ENCODE results near the gene NLRP8.

Gene NLRP8

GRCh38 chr19:55930996-55931515 lies 16.6 kb upstream of the NLRP8 start:
- H3K36me3 ChIP-seq (replicated peaks in 1 of 2; ENCODE audit: control insufficient read depth in 2 of 2, insufficient read depth in 2 of 2, low read length in 2 of 2): no peaks in the 10 kb centered on the region
- no peak overlapping the region for H3K18ac ChIP-seq (ENCODE audit: low read length)
- no peak overlapping the region for H3K4ac ChIP-seq (ENCODE audit: low read length)
- no peaks in the 10 kb centered on the region for H3K79me1 ChIP-seq (ENCODE audit: low read depth, low read length)
- H3K27me3 ChIP-seq (ENCODE audit: control insufficient read depth in 3 of 3, insufficient read depth in 3 of 3, low read depth in 1 of 3, low read length in 3 of 3): peaks cover 0 to 10% (median 0%) of the 10 kb centered on the region in 3 experiments
- H2BK15ac ChIP-seq (ENCODE audit: low read length): no peak overlapping the region
- H2AFZ ChIP-seq (ENCODE audit: low read length): no peak overlapping the region
- WGBS, 2 donors (ENCODE audit: extremely low coverage in 2 of 2, insufficient read length in 2 of 2, insufficient replicate concordance in 1 of 2): no CpG with 5 or more reads among the region's 14 CpGs
- no peak overlapping the region for H2BK5ac ChIP-seq (ENCODE audit: low read length)
- H4K91ac ChIP-seq (ENCODE audit: low read depth, low read length, poor library complexity): no peak overlapping the region
- H2BK12ac ChIP-seq (ENCODE audit: low read length): no peak overlapping the region
- H3K14ac ChIP-seq (ENCODE audit: low read length): no peak overlapping the region
- no peak overlapping the region for H3K4me3 ChIP-seq (ENCODE audit: low read length in 2 of 2)
- no peak overlapping the region for H2BK120ac ChIP-seq (ENCODE audit: low read depth, low read length)
- no peak overlapping the region for H3K23ac ChIP-seq (ENCODE audit: low read depth, low read length, poor library complexity)
- no peak overlapping the region for H4K8ac ChIP-seq (ENCODE audit: low read depth, low read length)
- H3K9ac ChIP-seq (ENCODE audit: low read depth, low read length, poor library complexity): no peak overlapping the region
- H3K9me3 ChIP-seq (replicated peaks in 1 of 2; ENCODE audit: control insufficient read depth in 2 of 2, insufficient read depth in 1 of 2, low read depth in 1 of 2, low read length in 2 of 2): peaks cover 0 to 34% of the 10 kb centered on the region in 2 donors
- H3K27ac ChIP-seq (replicated peaks; ENCODE audit: low read length): no peak overlapping the region
- no peaks in the 10 kb centered on the region for H3K4me1 ChIP-seq (ENCODE audit: control insufficient read depth in 2 of 2, insufficient read depth in 1 of 2, low read depth in 1 of 2, low read length in 2 of 2)
- DNase-seq (ENCODE audit: low spot score): no peak
- H2AK5ac ChIP-seq (ENCODE audit: low read depth, low read length): no peak overlapping the region
- no peak overlapping the region for H3K4me2 ChIP-seq (ENCODE audit: insufficient read depth, low read length, poor library complexity, severe bottlenecking)

- H2BK5ac ChIP-seq (ENCODE audit: low read length): no peak within 1 kb of the TSS
- no peak within 1 kb of the TSS for H3K9ac ChIP-seq (ENCODE audit: low read depth, low read length, poor library complexity)
- H3K27me3 ChIP-seq (ENCODE audit: control insufficient read depth in 3 of 3, insufficient read depth in 3 of 3, low read depth in 1 of 3, low read length in 3 of 3): peaks cover 0 to 10% (median 0%) of the 10 kb centered on the region in 3 experiments
- no peaks in the 10 kb centered on the region for H3K36me3 ChIP-seq (replicated peaks in 1 of 2; ENCODE audit: control insufficient read depth in 2 of 2, insufficient read depth in 2 of 2, low read length in 2 of 2)
- H3K4ac ChIP-seq (ENCODE audit: low read length): no peak within 1 kb of the TSS
- no peak within 1 kb of the TSS for H3K4me3 ChIP-seq (ENCODE audit: low read length in 2 of 2)
- DNase-seq (ENCODE audit: low spot score): no peak
- no peak within 1 kb of the TSS for H2AFZ ChIP-seq (ENCODE audit: low read length)
- no CpG with 5 or more reads among the region's 8 CpGs for WGBS, 2 donors (ENCODE audit: extremely low coverage in 2 of 2, insufficient read length in 2 of 2, insufficient replicate concordance in 1 of 2)
- no peak within 1 kb of the TSS for H4K8ac ChIP-seq (ENCODE audit: low read depth, low read length)
- H3K18ac ChIP-seq (ENCODE audit: low read length): no peak within 1 kb of the TSS
- no peak within 1 kb of the TSS for H2AK5ac ChIP-seq (ENCODE audit: low read depth, low read length)
- no peak within 1 kb of the TSS for H3K4me2 ChIP-seq (ENCODE audit: insufficient read depth, low read length, poor library complexity, severe bottlenecking)
- peaks cover 0 to 29% of the 10 kb centered on the region in 2 donors for H3K9me3 ChIP-seq (replicated peaks in 1 of 2; ENCODE audit: control insufficient read depth in 2 of 2, insufficient read depth in 1 of 2, low read depth in 1 of 2, low read length in 2 of 2)
- no peaks in the 10 kb centered on the region for H3K79me1 ChIP-seq (ENCODE audit: low read depth, low read length)
- no peak within 1 kb of the TSS for H2BK120ac ChIP-seq (ENCODE audit: low read depth, low read length)
- no peak within 1 kb of the TSS for H3K27ac ChIP-seq (replicated peaks; ENCODE audit: low read length)
- no peak within 1 kb of the TSS for H3K23ac ChIP-seq (ENCODE audit: low read depth, low read length, poor library complexity)
- H3K14ac ChIP-seq (ENCODE audit: low read length): no peak within 1 kb of the TSS
- H4K91ac ChIP-seq (ENCODE audit: low read depth, low read length, poor library complexity): no peak within 1 kb of the TSS
- no peak within 1 kb of the TSS for H2BK15ac ChIP-seq (ENCODE audit: low read length)
- H3K4me1 ChIP-seq (ENCODE audit: control insufficient read depth in 2 of 2, insufficient read depth in 1 of 2, low read depth in 1 of 2, low read length in 2 of 2): no peaks in the 10 kb centered on the region
- no peak within 1 kb of the TSS for H2BK12ac ChIP-seq (ENCODE audit: low read length)
These were observed 15.7 kb upstream of the NLRP8 start, which contains the start of gene NLRP13 for GRCh38 chr19:55931936-55932386. NLRP13 (minus strand) TSS chr19:55932336; CDS start chr19:55932311, 25 bp downstream.

- Histone ChIP-seq H3K4me2 (ENCODE audit: insufficient read depth, low read length, poor library complexity, severe bottlenecking) (no peak overlapping the region), H3K27ac (replicated peaks; ENCODE audit: low read length) (no peak overlapping the region), H2BK120ac (ENCODE audit: low read depth, low read length) (no peak overlapping the region), H2BK12ac (ENCODE audit: low read length) (no peak overlapping the region), H2BK15ac (ENCODE audit: low read length) (no peak overlapping the region), H2AK5ac (ENCODE audit: low read depth, low read length) (no peak overlapping the region), H3K4ac (ENCODE audit: low read length) (no peak overlapping the region), H2BK5ac (ENCODE audit: low read length) (no peak overlapping the region), H3K36me3 (replicated peaks in 1 of 2; ENCODE audit: control insufficient read depth in 2 of 2, insufficient read depth in 2 of 2, low read length in 2 of 2) (no peaks in the 10 kb centered on the region), H3K9ac (ENCODE audit: low read depth, low read length, poor library complexity) (no peak overlapping the region), H3K79me1 (ENCODE audit: low read depth, low read length) (no peaks in the 10 kb centered on the region), H3K27me3 (ENCODE audit: control insufficient read depth in 3 of 3, insufficient read depth in 3 of 3, low read depth in 1 of 3, low read length in 3 of 3) (peaks cover 0 to 10% (median 0%) of the 10 kb centered on the region in 3 experiments), H4K8ac (ENCODE audit: low read depth, low read length) (no peak overlapping the region), H3K23ac (ENCODE audit: low read depth, low read length, poor library complexity) (no peak overlapping the region), H2AFZ (ENCODE audit: low read length) (no peak overlapping the region), H3K14ac (ENCODE audit: low read length) (no peak overlapping the region), H3K4me1 (ENCODE audit: control insufficient read depth in 2 of 2, insufficient read depth in 1 of 2, low read depth in 1 of 2, low read length in 2 of 2) (no peaks in the 10 kb centered on the region), H3K9me3 (replicated peaks in 1 of 2; ENCODE audit: control insufficient read depth in 2 of 2, insufficient read depth in 1 of 2, low read depth in 1 of 2, low read length in 2 of 2) (peaks cover 0 to 33% of the 10 kb centered on the region in 2 donors), H3K18ac (ENCODE audit: low read length) (no peak overlapping the region), H3K4me3 (ENCODE audit: low read length in 2 of 2) (no peak overlapping the region), H4K91ac (ENCODE audit: low read depth, low read length, poor library complexity) (no peak overlapping the region)
- DNase-seq (ENCODE audit: low spot score): no peak
- no CpG with 5 or more reads among the region's 9 CpGs for WGBS, 2 donors (ENCODE audit: extremely low coverage in 2 of 2, insufficient read length in 2 of 2, insufficient replicate concordance in 1 of 2)
These were observed 12.4 kb upstream of the NLRP8 start for GRCh38 chr19:55935206-55935605.

- H3K27me3 ChIP-seq (ENCODE audit: control insufficient read depth in 3 of 3, insufficient read depth in 3 of 3, low read depth in 1 of 3, low read length in 3 of 3): peaks cover 0 to 3% (median 0%) of the 10 kb centered on the region in 3 experiments
- no peak overlapping the region for H3K23ac ChIP-seq (ENCODE audit: low read depth, low read length, poor library complexity)
- H3K9me3 ChIP-seq (replicated peaks in 1 of 2; ENCODE audit: control insufficient read depth in 2 of 2, insufficient read depth in 1 of 2, low read depth in 1 of 2, low read length in 2 of 2): peaks cover 0 to 35% of the 10 kb centered on the region in 2 donors
- H3K18ac ChIP-seq (ENCODE audit: low read length): no peak overlapping the region
- no peak overlapping the region for H3K4ac ChIP-seq (ENCODE audit: low read length)
- no peaks in the 10 kb centered on the region for H3K36me3 ChIP-seq (replicated peaks in 1 of 2; ENCODE audit: control insufficient read depth in 2 of 2, insufficient read depth in 2 of 2, low read length in 2 of 2)
- no peak overlapping the region for H4K8ac ChIP-seq (ENCODE audit: low read depth, low read length)
- H3K4me2 ChIP-seq (ENCODE audit: insufficient read depth, low read length, poor library complexity, severe bottlenecking): no peak overlapping the region
- H3K14ac ChIP-seq (ENCODE audit: low read length): no peak overlapping the region
- H3K4me3 ChIP-seq (ENCODE audit: low read length in 2 of 2): no peak overlapping the region
- H3K79me1 ChIP-seq (ENCODE audit: low read depth, low read length): peaks cover 2% of the 10 kb centered on the region
- H3K27ac ChIP-seq (replicated peaks; ENCODE audit: low read length): no peak overlapping the region
- no peak overlapping the region for H2BK5ac ChIP-seq (ENCODE audit: low read length)
- no peak overlapping the region for H4K91ac ChIP-seq (ENCODE audit: low read depth, low read length, poor library complexity)
- H2BK120ac ChIP-seq (ENCODE audit: low read depth, low read length): no peak overlapping the region
- H2BK12ac ChIP-seq (ENCODE audit: low read length): no peak overlapping the region
- H2AFZ ChIP-seq (ENCODE audit: low read length): no peak overlapping the region
- no peak overlapping the region for H3K9ac ChIP-seq (ENCODE audit: low read depth, low read length, poor library complexity)
- no peak overlapping the region for H2BK15ac ChIP-seq (ENCODE audit: low read length)
- H3K4me1 ChIP-seq (ENCODE audit: control insufficient read depth in 2 of 2, insufficient read depth in 1 of 2, low read depth in 1 of 2, low read length in 2 of 2): no peaks in the 10 kb centered on the region
- no peak overlapping the region for H2AK5ac ChIP-seq (ENCODE audit: low read depth, low read length)
- DNase-seq (ENCODE audit: low spot score): no peak
- WGBS, 2 donors (ENCODE audit: extremely low coverage in 2 of 2, insufficient read length in 2 of 2, insufficient replicate concordance in 1 of 2): no CpG with 5 or more reads among the region's 7 CpGs
These were observed 8.4 kb upstream of the NLRP8 start for GRCh38 chr19:55939206-55939605.

Measured in neuronal stem cell (in vitro differentiated cells).